Activated naive CD4-positive, alpha-beta T cell treated with anti-CD3 and anti-CD28 coated beads, Interleukin-2, amount 50 U/mL, for 16 hours (primary cell): ENCODE data around the gene CHN2.

Experiments
- DNase-seq: peaks from one replicate; pipeline ENCODE4 v3.0.0-alpha.2; 2020

CHN2 gene

GRCh38 chr7:29340696-29341095 is 146.1 kb downstream of the CHN2 start:
- no peak for DNase-seq

- no peak for DNase-seq
Observed at GRCh38 chr7:29341156-29341555, 146.6 kb downstream of the CHN2 start.

- no peak for DNase-seq
Observed at GRCh38 chr7:29342761-29343160, 148.2 kb downstream of the CHN2 start.

- DNase-seq = no peak
Observed at GRCh38 chr7:29343399-29343798, 148.8 kb downstream of the CHN2 start.

GRCh38 chr7:29344334-29344978 is 149.9 kb downstream of the CHN2 start:
- DNase-seq = no peak

- no peak for DNase-seq
Observed at GRCh38 chr7:29345590-29345989, 151.0 kb downstream of the CHN2 start.

- DNase-seq = no peak
Observed at GRCh38 chr7:29346231-29346978, 151.8 kb downstream of the CHN2 start.

- DNase-seq = no peak
Observed at GRCh38 chr7:29349362-29349761, 154.8 kb downstream of the CHN2 start.

- DNase-seq = no peak
Observed at GRCh38 chr7:29350351-29350750, 155.8 kb downstream of the CHN2 start.

- no peak for DNase-seq
Observed at GRCh38 chr7:29352041-29352440, 157.5 kb downstream of the CHN2 start.

- no peak for DNase-seq
Observed at GRCh38 chr7:29353810-29354209, 159.2 kb downstream of the CHN2 start.

- no peak for DNase-seq
Observed at GRCh38 chr7:29354340-29354739, 159.8 kb downstream of the CHN2 start.

GRCh38 chr7:29355388-29355787 is 160.8 kb downstream of the CHN2 start:
- no peak for DNase-seq

GRCh38 chr7:29356631-29357030 is 162.1 kb downstream of the CHN2 start:
- DNase-seq = no peak

GRCh38 chr7:29359482-29360093 is 165.0 kb downstream of the CHN2 start:
- no peak for DNase-seq

GRCh38 chr7:29360633-29361625 is 166.4 kb downstream of the CHN2 start:
- no peak for DNase-seq

GRCh38 chr7:29362380-29362779 is 167.8 kb downstream of the CHN2 start:
- DNase-seq = no peak

GRCh38 chr7:29363636-29364425 is 169.3 kb downstream of the CHN2 start:
- DNase-seq = no peak

- no peak for DNase-seq
Observed at GRCh38 chr7:29364661-29365060, 170.1 kb downstream of the CHN2 start.

GRCh38 chr7:29365423-29365822 is 170.8 kb downstream of the CHN2 start:
- DNase-seq = no peak

GRCh38 chr7:29367784-29368183 is 173.2 kb downstream of the CHN2 start:
- DNase-seq = no peak

GRCh38 chr7:29369909-29370488 is 175.4 kb downstream of the CHN2 start:
- DNase-seq = no peak
